Lung (tissue), 12 donors: ENCODE results near the gene IGFBP6. TPM values are rescaled to one million over a fixed set of nuclear protein-coding genes. Genes with fewer than 3 reads are reported as not detected.

Source experiments
- ATAC-seq: fragments of 200-7000 bp; cut with Tn5 transposase; one replicate; pipeline ENCODE4 v1.9.1; 2020; ENCODE audit warnings: moderate number of reproducible peaks; ENCODE audit not compliant: insufficient read depth, low FRiP score
- DNase-seq, 3 donors: peaks; one replicate each; pipeline ENCODE4 v3.0.0-alpha.2; 2013 to 2017
- H3K27ac ChIP-seq, 2 donors: one replicate each; pipeline ENCODE4 v1.5.1; 2013; ENCODE audit warnings: mild to moderate bottlenecking in 2 of 2, moderate library complexity in 2 of 2, control low read depth in 1 of 2, inconsistent platforms in 1 of 2, low read depth in 1 of 2, low read length in 1 of 2
- H3K27me3 ChIP-seq, 3 donors: one replicate each; pipeline ENCODE4 v1.5.1; 2013; ENCODE audit warnings: low read length in 2 of 3; ENCODE audit not compliant: control insufficient read depth in 3 of 3, insufficient read depth in 3 of 3
- H3K36me3 ChIP-seq, 4 donors: one replicate each; pipeline ENCODE4 v1.5.1; 2013; ENCODE audit warnings: low read length in 4 of 4, mild to moderate bottlenecking in 1 of 4, moderate library complexity in 1 of 4; ENCODE audit not compliant: control insufficient read depth in 4 of 4, insufficient read depth in 4 of 4
- H3K4me1 ChIP-seq, 5 donors: one replicate each; pipeline ENCODE4 v1.5.1; 2013; ENCODE audit warnings: low read length in 5 of 5, mild to moderate bottlenecking in 2 of 5, moderate library complexity in 1 of 5; ENCODE audit not compliant: control insufficient read depth in 5 of 5, insufficient read depth in 5 of 5
- H3K4me3 ChIP-seq: one replicate; pipeline ENCODE4 v1.5.1; 2013; ENCODE audit warnings: mild to moderate bottlenecking, control low read depth, moderate library complexity
- H3K9ac ChIP-seq, 2 donors: one replicate each; pipeline ENCODE4 v1.5.1; 2013; ENCODE audit warnings: low read length in 2 of 2, control low read depth in 1 of 2; ENCODE audit not compliant: insufficient read depth in 1 of 2
- H3K9me3 ChIP-seq, 4 donors: one replicate each; pipeline ENCODE4 v1.5.1; 2013; ENCODE audit warnings: low read length in 3 of 4, mild to moderate bottlenecking in 1 of 4, moderate library complexity in 1 of 4; ENCODE audit not compliant: control insufficient read depth in 4 of 4, insufficient read depth in 3 of 4
- WGBS, 2 donors: extraction: QIAGEN DNeasy Blood & Tissue Kit; methylation state at CpG; one replicate each; pipeline ENCODE4 v1.1.7; 2013; 5-methylcytosine and 5-hydroxymethylcytosine counted together
- polyA plus RNA-seq, 2 donors: library from polyadenylated mRNA; stranded (reverse); fragments of 200-250 nt; gene quantifications; one replicate each; pipeline ENCODE4 v1.2.1, GENCODE V29; 2013
- total RNA-seq, 2 donors: library from RNA; depleted of rRNA in 1 of 2; stranded (reverse); fragments of >200 nt in 1 of 2; gene quantifications; one replicate each; pipeline ENCODE4 v1.2.1, GENCODE V29; 2014 to 2021
- TF ChIP-seq, protein P1 (sequence below): IDR thresholded peaks from 2 replicates; pipeline ENCODE4 v1.5.1; 2012; ENCODE audit warnings: mild to moderate bottlenecking; ENCODE audit errors: control extremely low read depth, extremely low read depth
- donor health status: control.
- donor health status: control.
- donor health status: Bipolar disorder and iron deficiency.
- donor health status: healthy.
- donor health status: DM: yes; HTN: yes; CAD: no.

The IGFBP6 gene
- total and polyA plus RNA-seq, 4 donors = 15.9 to 75.0 (median 29.2) TPM

DNA sequence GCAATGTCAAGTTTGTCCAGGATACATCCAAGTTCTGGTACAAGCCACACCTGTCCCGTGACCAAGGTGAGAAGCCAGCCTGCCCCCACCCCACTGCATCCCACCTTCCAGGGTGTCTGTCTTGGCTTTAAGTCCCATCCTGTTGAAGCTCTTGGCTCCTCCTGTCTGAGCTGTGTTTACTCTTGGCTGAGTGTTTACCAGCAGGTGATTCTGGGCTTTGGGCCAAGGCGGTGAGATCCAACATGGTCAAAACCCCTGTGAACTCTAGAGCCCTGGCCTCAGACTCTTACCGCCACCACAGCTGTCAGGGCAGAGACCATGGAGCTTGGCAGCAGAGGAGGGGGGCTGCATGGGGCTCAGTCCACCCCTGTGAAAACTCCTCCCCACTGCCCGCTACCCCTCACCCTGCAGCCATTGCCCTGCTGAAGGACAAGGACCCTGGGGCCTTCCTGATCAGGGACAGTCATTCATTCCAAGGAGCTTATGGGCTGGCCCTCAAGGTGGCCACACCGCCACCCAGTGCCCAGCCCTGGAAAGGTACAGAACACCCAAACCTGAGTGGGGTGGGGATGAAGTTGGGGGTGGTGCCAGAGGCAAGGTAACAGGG is 36.0 kb upstream of the IGFBP6 start:
- no peaks in the 10 kb centered on the region for H3K27me3 ChIP-seq
- WGBS, 2 donors = 66 to 77% methylated on average over 5 of the region's 5 CpGs
- peaks cover 0 to 25% (median 11%) of the 10 kb centered on the region in 5 donors for H3K4me1 ChIP-seq
- TF ChIP-seq, protein P1, sequence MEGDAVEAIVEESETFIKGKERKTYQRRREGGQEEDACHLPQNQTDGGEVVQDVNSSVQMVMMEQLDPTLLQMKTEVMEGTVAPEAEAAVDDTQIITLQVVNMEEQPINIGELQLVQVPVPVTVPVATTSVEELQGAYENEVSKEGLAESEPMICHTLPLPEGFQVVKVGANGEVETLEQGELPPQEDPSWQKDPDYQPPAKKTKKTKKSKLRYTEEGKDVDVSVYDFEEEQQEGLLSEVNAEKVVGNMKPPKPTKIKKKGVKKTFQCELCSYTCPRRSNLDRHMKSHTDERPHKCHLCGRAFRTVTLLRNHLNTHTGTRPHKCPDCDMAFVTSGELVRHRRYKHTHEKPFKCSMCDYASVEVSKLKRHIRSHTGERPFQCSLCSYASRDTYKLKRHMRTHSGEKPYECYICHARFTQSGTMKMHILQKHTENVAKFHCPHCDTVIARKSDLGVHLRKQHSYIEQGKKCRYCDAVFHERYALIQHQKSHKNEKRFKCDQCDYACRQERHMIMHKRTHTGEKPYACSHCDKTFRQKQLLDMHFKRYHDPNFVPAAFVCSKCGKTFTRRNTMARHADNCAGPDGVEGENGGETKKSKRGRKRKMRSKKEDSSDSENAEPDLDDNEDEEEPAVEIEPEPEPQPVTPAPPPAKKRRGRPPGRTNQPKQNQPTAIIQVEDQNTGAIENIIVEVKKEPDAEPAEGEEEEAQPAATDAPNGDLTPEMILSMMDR = no peak
- DNase-seq (peak in 2 of 3 donors; percentile 56 to 63), ATAC-seq (peak; percentile 8)
- H3K27ac ChIP-seq = peak overlapping the region in 1 of 2 donors; percentile 43
- peaks cover 0 to 80% (median 55%) of the 10 kb centered on the region in 4 donors for H3K36me3 ChIP-seq
- no peaks in the 10 kb centered on the region for H3K9me3 ChIP-seq
- no peak overlapping the region for H3K4me3 ChIP-seq
- H3K9ac ChIP-seq = peak overlapping the region in 1 of 2 donors; percentile 4

DNA sequence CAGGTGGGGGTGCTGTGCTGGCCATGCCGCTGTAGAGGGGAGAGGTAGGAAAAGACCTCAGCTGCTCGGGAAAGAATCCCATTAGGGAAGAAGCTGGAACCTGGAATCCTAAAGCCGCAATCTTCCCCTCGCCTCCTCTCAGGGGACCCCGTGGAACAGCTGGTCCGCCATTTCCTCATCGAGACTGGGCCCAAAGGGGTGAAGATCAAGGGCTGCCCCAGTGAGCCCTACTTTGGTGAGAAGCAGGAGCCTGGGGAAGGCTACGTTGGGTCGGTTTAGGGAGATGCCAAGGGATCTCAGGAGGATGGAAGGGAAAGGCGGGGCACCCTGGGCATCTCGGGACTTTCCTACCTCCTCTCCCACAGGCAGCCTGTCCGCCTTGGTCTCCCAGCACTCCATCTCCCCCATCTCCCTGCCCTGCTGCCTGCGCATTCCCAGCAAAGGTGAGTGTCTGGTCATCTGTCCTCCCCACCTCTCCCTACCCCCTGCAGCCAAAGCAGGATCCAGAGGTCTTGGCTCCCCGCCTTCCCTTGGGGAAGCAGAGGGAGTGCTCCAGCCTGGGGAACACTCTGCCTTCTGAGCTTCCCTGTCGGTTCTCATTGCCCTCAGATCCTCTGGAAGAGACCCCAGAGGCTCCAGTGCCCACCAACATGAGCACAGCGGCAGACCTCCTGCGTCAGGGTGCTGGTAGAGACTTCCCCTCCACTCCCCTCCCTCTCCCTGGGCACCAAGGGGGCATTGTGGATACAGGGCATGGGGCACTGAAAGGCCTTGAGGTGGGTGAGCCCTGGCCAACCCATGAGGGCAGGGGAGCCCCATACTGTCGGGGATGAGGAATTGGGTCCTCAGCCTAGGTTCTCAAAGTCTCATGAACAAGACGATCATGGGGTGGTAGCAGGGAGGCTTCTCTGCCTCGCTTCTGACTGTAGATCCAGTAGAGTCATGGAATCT is 35.2 kb upstream of the IGFBP6 start:
- TF ChIP-seq, protein P1 = no peak
- H3K4me1 ChIP-seq = peaks cover 0 to 25% (median 11%) of the 10 kb centered on the region in 5 donors
- H3K27me3 ChIP-seq = no peaks in the 10 kb centered on the region
- DNase-seq = no peak
- H3K9ac ChIP-seq = peak overlapping the region in 1 of 2 donors; percentile 4
- no peaks in the 10 kb centered on the region for H3K9me3 ChIP-seq
- no peak for ATAC-seq
- H3K27ac ChIP-seq = peak overlapping the region in 1 of 2 donors; percentile 43
- no peak overlapping the region for H3K4me3 ChIP-seq
- H3K36me3 ChIP-seq = peaks cover 0 to 77% (median 51%) of the 10 kb centered on the region in 4 donors
- 74 to 81% methylated on average over 20 of the region's 20 CpGs for WGBS, 2 donors

DNA sequence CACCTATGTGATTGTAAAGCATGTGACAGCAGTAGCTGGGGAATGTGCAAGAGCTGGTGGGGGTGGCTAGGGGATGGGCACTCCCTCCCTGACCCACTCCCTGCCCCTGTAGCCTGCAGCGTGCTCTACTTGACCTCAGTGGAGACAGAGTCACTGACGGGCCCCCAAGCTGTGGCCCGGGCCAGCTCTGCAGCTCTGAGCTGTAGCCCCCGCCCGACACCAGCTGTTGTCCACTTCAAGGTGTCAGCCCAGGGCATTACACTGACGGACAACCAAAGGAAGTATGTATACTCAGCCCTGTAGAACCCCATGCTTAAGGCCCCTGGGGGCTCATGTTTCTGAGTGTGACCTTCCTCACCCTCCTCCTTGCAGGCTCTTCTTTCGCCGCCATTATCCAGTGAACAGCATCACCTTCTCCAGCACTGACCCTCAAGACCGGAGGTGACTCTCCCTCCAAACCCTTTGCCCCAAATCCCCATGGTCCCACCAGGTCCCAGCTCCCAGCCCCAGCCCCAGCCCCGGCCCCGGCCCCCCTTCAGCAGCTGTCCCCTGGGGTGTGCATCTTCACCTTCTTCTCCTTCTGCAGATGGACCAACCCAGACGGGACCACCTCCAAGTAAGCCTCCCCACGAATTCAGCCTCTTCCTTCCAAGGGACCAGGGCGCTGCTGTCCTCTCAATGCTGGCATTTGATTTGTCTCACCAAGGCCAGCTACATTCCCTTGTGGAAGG is 34.3 kb upstream of the IGFBP6 start:
- no peaks in the 10 kb centered on the region for H3K27me3 ChIP-seq
- ATAC-seq (no peak), DNase-seq (no peak)
- H3K27ac ChIP-seq = peak overlapping the region; percentile 2 to 12
- no peaks in the 10 kb centered on the region for H3K9me3 ChIP-seq
- peaks cover 0 to 25% (median 11%) of the 10 kb centered on the region in 5 donors for H3K4me1 ChIP-seq
- no peak overlapping the region for H3K4me3 ChIP-seq
- peaks cover 0 to 78% (median 42%) of the 10 kb centered on the region in 4 donors for H3K36me3 ChIP-seq
- WGBS, 2 donors = 82 to 89% methylated on average over 14 of the region's 14 CpGs
- no peak overlapping the region for H3K9ac ChIP-seq
- TF ChIP-seq, protein P1 = no peak
